Esophagus muscularis mucosa (tissue), 3 donors: ENCODE results near the gene EIF4E2.

Experiments
- POLR2A ChIP-seq: fragments of 450-650 bp; IDR thresholded peaks from one replicate; pipeline ENCODE4 v1.6.1; 2017; ENCODE audit warnings: antibody characterized with exemption, moderate library complexity, mild to moderate bottlenecking, low read depth
- TF ChIP-seq, protein P1 (sequence below), 3 experiments: fragments of 200-600 bp in 2 of 3; fragments of 450-650 bp in 1 of 3; sonication (generic) in 2 of 3; IDR thresholded peaks; one replicate each; pipeline ENCODE4 v1.5.1; 2017 to 2019; ENCODE audit warnings: antibody characterized with exemption in 3 of 3, mild to moderate bottlenecking in 2 of 3, moderate library complexity in 1 of 3

GRCh38 chr2:232502511-232502910 is 48.0 kb upstream of the EIF4E2 start:
- TF ChIP-seq, protein P1, sequence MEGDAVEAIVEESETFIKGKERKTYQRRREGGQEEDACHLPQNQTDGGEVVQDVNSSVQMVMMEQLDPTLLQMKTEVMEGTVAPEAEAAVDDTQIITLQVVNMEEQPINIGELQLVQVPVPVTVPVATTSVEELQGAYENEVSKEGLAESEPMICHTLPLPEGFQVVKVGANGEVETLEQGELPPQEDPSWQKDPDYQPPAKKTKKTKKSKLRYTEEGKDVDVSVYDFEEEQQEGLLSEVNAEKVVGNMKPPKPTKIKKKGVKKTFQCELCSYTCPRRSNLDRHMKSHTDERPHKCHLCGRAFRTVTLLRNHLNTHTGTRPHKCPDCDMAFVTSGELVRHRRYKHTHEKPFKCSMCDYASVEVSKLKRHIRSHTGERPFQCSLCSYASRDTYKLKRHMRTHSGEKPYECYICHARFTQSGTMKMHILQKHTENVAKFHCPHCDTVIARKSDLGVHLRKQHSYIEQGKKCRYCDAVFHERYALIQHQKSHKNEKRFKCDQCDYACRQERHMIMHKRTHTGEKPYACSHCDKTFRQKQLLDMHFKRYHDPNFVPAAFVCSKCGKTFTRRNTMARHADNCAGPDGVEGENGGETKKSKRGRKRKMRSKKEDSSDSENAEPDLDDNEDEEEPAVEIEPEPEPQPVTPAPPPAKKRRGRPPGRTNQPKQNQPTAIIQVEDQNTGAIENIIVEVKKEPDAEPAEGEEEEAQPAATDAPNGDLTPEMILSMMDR (IDR thresholded peaks at IDR 0.05): no peak
- no peak for TF ChIP-seq POLR2A
